CD4-positive, alpha-beta T cell treated with Interleukin-6 at 100 ng/mL for 8 hours (primary cell): ENCODE measurements around the gene TM7SF2.

Experiments
- DNase-seq: peaks from one replicate; pipeline ENCODE4 v3.0.0-alpha.2; 2020; ENCODE audit warnings: mixed read lengths, low spot score

The TM7SF2 gene

DNA sequence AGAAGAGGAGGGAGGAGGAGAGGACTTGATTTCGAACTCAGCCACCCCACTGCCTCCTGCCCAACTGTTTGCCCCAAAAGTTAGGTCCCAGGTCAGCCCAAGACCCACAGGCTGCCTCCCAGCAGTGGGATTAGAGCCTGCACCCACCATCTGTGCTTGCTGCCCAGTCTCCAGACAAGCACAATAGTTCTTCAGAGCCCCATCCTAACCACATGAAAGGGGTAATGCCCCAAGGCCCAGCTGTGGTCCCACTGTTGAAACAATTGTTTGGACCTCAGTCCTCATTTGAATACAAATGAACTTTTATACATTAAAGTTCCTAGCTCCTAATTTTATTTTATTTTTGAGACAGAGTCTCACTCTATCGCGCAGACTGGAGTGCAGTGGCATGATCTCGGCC lies 21.0 kb upstream of the TM7SF2 start:
- no peak for DNase-seq

DNA sequence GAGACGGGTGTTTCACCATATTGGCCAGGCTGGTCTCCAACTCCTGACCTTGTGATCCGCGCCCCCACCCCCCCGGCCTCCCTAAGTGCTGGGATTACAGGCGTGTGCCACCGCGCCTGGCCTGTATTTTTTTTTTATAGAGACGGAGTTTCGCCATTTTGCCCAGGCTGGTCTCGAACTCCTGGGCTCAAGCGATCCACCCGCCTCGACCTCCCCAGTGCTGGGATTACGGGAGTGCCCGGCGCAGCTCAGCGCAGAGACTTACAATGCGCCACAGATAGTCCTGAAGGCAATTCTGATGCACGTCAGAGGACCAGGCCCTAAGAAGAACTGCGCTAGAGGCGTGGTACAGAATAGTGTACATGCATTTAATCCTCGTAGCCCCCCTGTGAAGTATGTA lies 16.2 kb upstream of the TM7SF2 start:
- no peak for DNase-seq

DNA sequence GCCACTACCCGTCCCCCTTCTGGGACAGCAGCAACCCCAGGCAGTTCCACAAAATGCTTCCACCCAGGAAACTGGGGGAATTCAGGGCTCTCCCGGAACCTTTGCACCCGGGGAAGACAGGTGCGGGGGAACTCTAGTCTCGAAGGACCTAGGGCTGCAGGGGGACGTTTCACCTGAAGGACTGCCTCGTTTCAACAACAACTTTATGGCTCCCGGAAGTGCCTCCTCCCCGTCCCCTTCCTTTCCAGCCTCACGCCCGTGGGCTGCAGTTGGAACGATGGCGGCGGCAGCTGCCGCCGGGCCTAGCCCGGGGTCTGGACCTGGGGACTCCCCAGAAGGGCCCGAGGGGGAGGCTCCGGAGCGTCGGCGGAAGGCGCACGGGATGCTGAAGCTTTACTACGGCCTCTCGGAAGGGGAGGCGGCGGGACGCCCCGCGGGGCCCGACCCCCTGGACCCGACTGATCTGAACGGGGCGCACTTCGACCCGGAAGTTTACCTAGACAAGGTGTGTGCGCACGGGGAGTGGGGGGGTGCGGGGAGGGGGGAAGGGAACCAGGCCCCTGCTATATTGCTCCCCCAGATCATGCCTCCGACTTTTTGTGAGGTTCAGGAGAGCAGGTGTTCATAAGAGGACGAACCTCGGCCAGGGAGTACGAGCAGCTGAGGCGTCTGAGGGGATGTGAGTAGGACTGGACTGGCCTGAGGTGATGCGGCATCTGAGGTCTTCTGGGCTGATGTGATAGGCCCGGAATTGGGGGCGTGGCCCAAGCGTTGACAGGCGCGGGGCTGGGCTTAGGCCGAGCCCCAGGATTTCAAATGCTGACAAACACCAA lies 15.5 kb upstream of the TM7SF2 start, which contains the start of gene VPS51:
TSS of gene VPS51 (plus strand) at position 241 of the 833 bp plus-strand sequence. CDS start at position 278, 37 bp downstream.
- DNase-seq, result peak; percentile 86

DNA sequence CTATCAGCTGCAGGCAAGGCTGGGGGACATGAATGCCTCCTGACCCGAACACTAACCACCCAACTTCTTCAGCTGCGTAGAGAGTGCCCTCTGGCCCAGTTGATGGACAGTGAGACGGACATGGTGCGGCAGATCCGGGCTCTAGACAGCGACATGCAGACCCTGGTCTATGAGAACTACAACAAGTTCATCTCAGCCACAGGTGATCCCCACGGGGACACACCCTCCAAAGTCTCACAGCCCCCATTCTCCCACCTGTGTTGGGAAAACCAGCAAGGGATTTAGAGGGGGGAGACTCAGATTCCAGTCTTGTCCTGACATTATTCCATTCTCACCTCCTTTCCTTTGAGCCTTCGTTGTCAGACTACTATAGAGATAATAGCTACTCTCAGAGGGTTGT lies 14.7 kb upstream of the TM7SF2 start:
- DNase-seq, result no peak

DNA sequence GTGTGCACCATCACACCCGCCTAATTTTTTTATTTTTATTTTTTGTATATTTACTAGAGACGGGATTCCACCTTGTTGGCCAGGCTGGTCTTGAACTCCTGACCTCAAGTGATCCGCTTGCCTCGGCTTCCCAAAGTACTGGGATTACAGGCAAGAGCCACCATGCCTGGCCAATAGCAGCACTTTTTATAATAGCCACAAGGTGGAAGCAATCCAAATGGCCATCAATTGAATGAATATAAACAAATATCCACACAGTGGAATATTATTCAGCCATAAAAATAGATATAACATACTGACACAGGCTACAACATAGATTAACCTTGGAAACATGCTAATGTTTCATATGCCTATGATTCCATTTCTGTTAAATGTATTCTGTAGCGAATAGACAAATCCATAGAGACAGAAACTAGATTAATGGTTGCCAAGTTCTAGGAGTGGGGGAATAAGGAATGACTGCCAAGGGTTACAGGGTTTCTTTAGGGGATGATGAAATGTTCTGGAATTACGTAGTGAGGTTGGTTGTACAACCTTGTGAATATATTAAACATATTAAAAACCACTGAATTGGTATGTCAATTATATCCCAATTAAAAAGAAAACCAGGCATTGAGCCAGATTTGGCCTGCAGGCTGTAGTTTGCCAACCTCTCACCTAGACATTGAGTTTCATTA lies 10.9 kb upstream of the TM7SF2 start:
- no peak for DNase-seq

DNA sequence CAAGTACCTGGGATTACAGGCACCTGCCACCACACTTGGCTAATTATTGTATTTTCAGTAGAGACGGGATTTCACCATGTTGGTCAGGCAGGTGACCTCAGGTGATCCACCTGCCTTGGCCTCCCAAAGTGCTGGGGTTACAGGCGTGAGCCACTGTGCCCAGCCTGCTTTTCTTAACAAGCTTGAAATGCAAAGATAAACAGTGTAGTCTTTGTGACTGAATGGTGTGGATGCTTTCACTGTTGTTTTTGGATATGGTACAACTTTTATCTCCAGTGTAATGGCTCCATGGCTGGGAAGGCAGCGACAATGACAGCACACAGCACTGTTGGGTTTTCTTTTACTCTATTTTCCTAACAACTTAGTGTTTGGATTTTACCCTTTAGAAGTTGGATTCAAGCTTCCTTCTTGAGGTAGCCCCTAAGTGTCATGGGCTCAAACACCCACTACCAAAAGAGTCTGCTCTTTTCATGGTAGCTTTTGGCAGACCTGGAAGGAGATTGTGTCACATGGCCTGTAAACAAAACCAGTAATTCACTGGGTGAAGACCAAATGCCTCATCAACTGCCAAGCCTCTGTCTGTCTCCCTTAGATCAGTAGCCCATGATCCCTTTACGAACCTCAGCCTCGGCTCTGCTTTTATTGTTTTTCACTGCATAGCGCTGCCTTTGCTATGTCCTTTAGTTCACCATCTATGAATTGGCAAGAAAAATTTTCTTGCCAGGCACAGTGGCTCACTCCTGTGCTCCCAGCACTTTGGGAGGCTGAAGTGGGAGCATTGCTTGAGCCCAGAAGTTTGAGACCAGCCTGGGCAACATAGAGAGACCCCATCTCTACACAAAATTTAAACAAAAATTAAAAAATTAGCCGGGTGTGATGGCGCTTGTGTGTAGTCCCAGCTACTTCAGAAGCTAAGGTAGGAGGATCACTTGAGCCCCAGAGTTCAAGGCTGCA lies 9.3 kb upstream of the TM7SF2 start:
- no peak for DNase-seq

DNA sequence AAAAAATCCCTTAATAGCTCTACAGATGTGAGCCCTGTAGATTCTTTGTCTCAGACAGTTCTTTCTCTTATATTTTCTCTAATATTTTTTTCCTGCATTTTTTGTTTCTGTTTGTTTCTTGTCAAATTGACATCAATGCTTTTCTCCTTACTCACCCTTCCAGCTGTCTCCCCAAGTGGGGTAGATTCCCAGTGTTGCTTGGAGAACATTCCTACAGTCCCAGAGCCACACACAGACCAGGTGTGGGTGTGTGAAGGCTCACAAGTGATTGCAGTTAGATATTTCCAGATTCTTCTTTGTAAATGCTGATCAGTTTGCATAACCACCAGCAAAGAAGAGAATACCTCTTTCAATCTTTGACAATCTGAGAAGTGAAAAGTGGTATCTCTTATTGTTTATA lies 8.2 kb upstream of the TM7SF2 start:
- DNase-seq, result no peak

DNA sequence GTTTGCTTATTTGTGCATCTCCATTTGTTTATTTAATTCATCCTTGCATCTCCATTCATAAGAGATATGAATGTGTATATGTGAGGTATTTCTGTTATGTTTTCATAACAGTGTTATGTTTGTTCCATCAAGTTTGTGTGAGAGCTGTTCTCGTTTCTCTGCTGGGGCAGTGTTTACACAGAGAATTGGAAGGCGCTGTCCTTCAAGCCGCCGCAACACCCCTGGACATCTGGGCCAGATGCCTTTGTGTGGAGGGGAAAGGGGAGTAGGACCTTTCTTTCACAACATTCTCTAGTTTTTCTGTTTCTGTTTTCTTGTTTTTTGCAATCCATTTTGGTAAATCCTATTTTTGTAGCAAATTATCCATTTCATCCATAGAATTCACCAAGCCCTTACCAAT lies 7.0 kb upstream of the TM7SF2 start:
- DNase-seq, result no peak

DNA sequence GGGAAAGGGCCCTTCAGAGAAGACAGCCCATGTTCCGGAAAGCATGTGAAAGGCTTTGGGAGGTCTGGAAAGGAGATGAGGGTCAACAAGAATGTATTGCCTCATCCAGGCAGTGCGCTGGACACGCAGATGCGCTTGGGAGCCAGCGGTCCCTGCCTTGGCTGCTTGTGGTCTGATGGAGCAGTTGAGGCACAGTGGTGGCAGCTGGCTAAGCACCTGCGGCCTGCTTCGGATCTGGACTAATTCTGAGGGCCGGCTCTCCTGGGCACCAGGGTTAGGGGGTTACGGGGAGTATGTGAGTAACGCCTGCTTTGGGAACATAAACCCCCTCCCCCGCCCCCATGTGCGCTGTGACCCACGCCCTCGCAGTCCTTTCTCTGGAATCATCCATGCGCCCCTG lies 4.6 kb upstream of the TM7SF2 start:
- DNase-seq, result no peak

DNA sequence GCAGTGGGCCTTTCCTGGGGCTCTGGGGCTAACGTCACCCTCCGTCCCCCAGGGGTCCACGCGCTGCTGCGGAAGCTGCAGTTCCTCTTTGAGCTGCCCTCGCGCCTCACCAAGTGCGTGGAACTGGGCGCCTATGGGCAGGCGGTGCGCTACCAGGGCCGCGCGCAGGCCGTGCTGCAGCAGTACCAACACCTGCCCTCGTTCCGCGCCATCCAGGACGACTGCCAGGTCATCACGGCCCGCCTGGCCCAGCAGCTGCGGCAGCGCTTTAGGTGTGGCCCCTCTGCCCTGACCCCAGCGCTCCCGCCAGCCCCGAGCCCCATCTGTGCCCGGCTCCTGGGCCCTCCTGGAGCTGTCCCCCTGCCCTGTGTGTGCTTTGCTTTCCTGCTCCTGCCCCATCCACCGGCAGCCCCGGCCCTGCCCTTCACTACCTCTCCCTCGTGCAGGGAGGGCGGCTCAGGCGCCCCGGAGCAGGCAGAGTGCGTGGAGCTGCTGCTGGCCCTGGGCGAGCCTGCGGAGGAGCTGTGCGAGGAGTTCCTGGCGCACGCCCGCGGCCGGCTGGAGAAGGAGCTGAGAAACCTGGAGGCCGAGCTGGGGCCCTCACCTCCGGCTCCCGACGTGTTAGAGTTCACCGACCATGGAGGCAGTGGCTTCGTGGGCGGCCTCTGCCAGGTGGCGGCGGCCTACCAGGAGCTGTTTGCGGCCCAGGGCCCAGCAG lies 3.8 kb upstream of the TM7SF2 start:
- DNase-seq, result no peak

DNA sequence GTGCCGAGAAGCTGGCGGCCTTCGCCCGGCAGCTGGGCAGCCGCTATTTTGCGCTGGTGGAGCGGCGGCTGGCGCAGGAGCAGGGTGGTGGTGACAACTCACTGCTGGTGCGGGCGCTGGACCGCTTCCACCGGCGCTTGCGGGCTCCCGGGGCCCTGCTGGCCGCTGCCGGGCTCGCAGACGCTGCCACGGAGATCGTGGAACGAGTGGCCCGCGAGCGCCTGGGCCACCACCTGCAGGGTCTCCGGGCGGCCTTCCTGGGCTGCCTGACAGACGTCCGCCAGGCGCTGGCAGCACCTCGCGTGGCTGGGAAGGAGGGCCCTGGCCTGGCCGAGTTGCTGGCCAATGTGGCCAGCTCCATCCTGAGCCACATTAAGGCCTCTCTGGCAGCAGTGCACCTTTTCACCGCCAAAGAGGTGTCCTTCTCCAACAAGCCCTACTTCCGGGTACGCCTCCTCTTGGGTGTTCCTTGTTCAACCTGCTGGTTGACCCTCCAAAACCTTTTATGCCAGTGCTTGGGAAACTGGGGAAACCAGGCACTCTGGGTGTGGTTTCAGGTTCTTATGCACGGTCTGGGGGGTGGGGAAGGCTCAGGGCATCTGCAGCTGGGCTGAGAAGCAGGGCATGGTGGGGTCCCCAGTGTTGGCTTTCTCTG lies 3.1 kb upstream of the TM7SF2 start:
- no peak for DNase-seq

DNA sequence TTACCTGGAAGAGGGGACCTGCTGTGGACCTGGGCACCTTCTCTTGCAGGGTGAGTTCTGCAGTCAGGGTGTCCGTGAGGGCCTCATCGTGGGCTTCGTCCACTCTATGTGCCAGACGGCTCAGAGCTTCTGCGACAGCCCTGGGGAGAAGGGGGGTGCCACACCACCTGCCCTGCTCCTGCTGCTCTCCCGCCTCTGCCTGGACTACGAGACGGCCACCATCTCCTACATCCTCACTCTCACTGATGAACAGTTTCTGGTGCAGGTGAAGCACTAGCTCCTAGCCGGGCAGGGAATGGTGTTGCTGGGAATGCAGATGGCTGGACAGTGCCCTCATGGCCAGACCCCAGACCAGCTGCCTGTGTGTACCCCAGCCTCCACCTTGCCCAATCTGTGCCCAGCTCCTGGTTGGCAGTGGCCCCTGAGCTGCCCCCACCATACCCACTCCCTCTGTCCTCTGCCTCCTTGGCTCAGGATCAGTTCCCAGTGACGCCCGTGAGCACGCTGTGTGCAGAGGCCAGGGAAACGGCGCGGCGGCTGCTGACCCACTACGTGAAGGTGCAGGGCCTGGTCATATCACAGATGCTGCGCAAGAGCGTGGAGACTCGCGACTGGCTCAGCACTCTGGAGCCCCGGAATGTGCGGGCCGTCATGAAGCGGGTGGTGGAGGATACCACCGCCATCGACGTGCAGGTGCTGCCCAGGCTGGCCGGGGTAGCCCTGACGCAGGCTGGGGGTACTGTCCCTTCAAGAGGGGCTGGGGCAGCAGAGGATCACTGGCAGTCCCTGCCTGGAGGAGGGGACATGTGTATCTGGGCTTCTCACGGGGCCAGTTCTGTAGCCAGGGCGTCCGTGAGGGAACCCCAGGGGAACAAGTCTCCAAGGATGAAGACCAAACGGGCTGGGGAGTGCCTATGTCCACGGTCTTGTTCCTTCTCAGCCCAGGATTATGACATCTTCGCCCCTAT lies 2.2 kb upstream of the TM7SF2 start:
- DNase-seq, result no peak

DNA sequence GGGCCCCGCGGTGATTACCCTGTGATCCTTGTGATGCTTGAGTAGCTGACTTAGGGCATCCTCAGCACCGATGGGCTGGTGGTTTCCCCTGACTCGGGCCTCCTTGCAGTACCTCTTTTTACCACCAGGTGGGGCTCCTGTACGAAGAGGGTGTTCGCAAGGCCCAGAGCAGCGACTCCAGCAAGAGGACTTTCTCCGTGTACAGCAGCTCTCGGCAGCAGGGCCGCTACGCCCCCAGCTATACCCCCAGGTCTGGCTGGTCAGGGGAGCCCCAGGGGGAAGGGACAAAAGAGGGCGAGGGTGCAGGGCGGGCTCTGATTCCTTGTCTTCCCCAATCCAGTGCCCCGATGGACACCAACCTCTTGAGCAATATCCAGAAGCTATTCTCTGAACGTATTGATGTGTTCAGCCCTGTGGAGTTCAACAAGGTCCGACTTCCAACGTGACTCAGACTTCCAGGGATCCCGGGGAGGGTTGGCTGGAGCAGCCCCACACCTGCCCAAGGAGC lies 1.3 kb upstream of the TM7SF2 start:
- DNase-seq, result peak; percentile 90

DNA sequence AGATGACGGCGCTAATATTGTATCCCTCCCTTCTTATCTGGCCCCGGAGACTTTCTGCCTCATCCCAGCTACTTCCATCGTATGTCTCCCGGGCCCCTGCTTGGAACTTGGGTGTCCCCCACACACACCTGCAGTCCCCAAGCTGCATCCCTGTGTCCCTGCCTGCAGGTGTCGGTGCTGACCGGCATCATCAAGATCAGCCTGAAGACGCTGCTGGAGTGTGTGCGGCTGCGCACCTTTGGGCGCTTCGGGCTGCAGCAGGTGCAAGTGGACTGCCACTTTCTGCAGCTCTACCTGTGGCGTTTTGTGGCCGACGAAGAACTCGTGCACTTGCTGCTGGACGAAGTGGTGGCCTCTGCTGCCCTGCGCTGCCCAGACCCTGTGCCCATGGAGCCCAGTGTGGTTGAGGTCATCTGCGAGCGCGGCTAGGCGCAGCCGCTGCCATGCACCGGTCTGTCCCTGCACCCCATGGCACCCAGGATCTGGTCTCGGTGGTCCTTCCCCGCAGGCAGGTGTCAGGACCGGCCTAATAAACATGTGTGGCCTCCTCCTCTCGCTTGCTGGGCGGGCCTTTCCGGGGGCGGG lies 421 bp upstream of the TM7SF2 start:
- DNase-seq, result no peak

DNA sequence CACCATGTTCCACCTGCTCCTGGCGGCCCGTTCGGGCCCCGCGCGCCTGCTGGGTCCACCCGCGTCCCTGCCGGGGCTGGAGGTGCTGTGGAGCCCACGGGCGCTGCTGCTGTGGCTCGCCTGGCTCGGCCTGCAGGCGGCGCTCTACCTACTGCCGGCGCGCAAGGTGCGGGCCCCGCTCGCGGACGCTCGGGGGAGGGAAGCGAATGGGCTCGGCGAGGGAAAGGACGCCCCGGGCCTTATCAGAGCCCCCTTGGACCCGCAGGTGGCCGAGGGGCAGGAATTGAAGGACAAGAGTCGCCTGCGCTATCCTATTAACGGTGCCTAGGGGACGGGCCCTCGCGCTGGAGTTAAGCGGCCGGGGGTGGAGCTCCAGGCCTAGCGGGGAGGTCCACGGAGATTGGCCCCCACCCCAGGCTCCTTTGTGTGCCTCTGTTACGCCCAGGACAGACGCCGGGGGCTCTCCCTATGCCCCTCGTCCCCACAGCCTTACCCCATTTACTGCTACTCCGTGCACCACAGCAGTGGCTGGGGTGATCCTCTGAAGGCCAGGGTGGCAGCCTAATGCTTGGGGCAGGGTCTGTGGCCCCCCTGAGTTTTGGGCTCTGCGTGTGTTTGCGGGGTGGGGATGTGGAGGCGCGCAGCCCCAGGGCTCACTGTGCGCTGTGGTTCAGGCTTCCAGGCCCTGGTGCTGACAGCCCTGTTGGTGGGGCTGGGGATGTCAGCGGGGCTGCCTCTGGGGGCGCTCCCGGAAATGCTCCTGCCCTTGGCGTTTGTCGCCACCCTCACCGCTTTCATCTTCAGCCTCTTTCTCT lies 1.1 kb downstream of the TM7SF2 start:
- DNase-seq, result peak; percentile 76

DNA sequence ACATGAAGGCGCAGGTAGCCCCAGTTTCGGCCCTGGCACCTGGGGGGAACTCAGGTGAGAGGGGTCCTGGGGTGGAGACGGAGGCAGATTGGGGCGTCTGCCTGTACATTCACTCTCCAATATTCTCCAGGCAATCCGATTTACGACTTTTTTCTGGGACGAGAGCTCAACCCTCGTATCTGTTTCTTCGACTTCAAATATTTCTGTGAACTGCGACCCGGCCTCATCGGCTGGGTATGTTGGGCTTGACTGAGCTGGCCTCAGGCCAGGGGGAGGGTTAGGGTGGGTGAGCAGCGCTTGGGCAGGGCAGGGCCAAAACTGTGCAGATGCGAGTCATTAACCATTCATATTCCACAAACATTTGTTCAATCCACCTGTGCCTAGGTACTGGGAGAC lies 1.7 kb downstream of the TM7SF2 start:
- no peak for DNase-seq

DNA sequence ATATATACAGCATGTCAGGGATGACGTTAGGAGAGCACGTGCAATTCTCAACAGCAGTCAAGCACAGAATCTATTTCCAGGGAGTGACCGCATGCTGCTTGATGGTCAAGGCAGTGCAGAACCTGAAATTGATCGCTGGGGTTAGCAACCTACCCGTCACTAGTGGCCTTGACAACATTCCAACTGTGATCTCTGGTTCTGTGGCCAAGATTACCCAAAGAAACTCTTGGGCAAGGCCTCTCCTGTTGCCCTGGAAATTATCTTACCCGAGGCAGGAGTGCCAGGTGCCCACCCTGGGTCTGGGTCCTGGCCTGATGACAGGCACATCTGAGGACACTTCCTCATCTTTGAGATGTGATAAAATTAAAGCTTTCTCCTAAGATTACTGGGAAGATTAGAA lies 2.2 kb downstream of the TM7SF2 start:
- no peak for DNase-seq

DNA sequence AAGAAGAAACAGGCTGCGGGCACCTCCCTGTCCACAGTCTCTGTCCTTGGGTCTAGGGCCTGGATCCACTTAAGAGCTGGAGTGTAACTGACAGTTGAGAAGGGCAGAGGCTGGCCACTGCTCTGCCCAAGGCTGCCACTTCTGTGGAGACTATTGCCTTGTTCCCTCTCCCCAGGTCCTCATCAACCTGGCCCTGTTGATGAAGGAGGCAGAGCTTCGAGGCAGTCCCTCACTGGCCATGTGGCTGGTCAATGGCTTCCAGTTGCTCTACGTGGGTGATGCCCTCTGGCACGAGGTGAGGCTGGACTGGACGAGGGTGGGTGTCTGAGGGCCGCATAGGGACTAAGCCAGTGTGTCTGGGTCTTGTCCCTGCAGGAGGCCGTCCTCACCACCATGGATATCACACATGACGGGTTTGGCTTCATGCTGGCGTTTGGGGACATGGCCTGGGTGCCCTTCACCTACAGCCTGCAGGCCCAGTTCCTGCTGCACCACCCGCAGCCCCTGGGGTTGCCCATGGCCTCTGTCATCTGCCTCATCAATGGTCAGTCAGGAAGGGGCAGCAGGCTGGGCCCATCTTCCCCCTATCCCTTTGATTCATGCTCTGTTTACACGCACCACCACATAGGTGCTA lies 3.0 kb downstream of the TM7SF2 start:
- DNase-seq, result no peak
